NCI-H446 treated with DMSO at 0.1 percent for 48 hours (cell line): Measurements from ENCODE around the gene STUM.
"Not testable (repeated sequence)": the region's sequence is repeated elsewhere in the genome, so short reads cannot be mapped to it uniquely, and the experiment has no call there.

ENCODE experiments used
- DNase-seq: peaks from one replicate; lab custom pipeline; 2025; lab: John Stamatoyannopoulos, UW

The STUM gene

GRCh38 chr1:226581650-226582330, 33.2 kb downstream of the STUM start:
- no peak for DNase-seq

DNA sequence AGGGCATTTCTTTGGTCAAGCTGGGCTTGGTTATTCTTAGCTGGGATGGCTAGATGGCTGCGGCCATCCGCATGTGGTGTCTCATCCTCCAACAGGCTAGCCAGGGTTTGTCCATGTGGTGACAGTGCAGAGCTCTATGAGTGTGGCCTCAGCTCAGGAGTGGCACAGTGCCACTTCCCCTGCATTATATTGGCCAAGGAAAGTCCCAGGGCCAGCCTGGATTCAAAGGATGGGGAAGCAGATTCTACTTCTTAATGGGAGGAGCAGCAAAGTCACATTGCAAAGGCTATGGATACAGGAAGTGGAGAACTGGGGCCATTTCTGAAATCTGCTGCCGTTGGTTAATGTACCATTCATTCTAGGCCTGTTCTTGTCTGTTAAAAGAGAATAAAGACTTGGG, 34.4 kb downstream of the STUM start:
- no peak for DNase-seq

DNA sequence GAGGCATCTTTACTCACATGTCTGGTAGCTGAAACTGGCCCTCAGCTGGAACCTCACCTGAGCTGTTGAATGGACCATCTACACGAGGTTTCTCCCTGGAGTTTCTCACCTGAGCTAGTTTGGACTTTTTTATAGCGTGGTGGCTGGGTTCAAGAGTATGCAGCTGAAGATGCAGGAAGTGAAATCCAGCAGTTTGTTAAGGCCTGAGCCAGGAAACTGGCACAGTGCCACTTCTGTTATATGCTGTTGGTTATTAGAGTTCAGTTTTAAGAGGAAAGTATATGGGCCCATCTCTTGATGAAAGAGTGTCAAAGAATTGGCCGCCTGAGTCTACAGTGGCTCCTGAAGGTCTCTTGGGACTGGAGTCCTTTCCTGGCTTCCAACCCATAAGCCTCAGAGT, 35.6 kb downstream of the STUM start:
- DNase-seq = no peak

- no peak for DNase-seq
These were observed 37.6 kb downstream of the STUM start for GRCh38 chr1:226586116-226586515.

GRCh38 chr1:226586650-226587422, 38.3 kb downstream of the STUM start:
- DNase-seq = no peak

- no peak for DNase-seq
These were observed 39.9 kb downstream of the STUM start for GRCh38 chr1:226588484-226588883.

DNA sequence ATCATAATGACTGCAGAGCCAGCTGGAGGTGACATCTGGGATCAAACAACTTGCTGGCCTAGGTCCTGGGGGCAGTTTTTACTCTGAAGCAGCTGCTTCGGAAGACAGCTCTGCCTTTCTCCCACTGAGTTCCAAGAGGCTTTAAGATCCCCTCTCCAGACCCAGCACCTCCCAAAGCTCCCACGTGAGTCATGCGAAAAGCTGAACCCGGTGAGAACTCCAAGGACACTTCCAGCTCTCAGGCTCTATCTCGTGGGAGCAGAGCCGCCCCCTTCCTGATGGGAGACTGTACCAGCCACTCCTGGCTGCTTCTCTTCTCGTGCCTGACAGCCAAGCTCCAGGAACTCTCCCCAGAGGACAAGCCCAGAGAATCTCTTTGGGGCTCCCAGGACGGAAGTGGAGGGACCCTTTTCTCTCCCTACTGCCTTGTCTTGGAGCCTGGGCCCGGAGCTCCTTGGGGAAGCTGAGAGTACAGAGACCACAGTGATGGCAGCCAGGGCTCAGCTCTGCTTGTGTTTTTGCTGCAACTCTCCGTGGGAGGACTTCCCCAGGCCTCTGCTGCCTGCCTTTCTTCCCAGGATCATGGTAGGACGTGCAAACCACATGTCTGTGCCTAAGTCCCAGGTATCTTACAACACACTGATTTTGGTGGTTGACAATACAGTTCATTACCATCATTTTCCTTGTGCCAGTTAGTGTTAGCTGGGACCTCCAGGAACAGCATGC, 40.6 kb downstream of the STUM start:
- no peak for DNase-seq

- no peak for DNase-seq
These were observed 42.0 kb downstream of the STUM start for GRCh38 chr1:226590614-226591013.

GRCh38 chr1:226593541-226593940, 45.0 kb downstream of the STUM start:
- DNase-seq = peak; percentile 32

GRCh38 chr1:226596531-226597165, 48.1 kb downstream of the STUM start:
- DNase-seq = no peak

GRCh38 chr1:226597616-226598454, 49.3 kb downstream of the STUM start:
- no peak for DNase-seq

DNA sequence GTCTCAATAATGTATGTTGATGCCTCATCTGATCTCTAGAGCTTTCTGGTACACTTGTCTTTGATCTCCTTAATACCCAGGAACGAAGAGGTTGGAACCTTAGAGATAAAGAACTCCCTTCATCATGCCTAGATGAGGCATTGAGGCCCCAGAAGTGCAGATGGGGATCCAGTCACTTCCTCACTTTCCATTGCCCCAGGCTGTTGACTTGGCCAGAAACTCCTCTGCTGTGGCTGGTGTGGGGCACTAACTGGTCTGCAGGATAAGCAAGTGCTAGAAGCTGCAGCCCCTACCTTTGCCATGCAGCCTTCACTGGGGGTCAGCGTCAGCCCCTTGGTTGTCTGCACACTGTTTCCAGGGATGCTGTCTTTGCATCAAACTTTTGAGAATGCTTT, 49.9 kb downstream of the STUM start:
- no peak for DNase-seq

DNA sequence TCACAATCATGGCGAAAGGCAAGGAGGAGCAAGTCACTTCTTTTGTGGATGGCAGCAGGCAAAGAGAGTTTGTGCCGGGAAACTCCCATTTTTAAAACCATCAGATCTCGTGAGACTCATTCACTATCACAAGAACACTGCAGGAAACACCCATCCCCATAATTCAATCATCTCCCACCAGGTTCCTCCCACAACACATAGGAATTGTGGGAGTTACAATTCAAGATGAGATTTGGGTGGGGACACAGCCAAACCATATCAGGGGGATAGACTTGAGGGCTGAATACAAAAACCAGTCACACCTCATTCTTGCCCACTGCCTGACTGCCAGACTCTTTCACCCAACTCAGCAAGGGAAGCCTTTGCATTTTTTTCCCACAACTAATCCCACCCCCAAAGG, 50.4 kb downstream of the STUM start:
- DNase-seq = not testable (repeated sequence)

DNA sequence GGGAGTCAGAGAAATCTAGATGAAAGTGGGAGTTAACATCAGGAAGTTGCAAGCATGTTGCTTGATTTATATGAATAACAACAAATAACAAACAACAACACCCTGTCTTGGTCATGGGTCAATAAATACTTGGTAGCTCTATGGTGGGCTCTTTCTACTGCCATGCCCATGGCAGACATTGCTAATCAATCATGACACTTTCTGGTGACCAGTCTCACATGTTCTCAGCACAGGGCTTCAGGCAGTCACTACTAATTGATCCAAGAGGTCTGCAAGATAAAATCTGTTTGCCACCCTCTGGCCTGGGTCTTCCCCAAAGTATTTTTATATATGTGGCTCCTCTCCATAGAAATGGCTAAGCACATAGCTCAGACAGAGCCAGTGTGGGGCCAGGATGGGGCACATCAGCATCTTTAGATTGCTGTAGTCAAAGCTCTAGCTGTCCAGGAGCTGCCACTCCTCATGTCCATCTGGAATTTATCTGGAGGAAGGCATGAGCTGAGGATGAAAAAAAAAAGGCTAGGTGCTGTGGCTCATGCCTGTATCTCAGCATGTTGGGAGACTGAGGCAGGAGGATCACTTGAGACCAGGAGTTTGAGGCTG, 51.2 kb downstream of the STUM start:
- no peak for DNase-seq

GRCh38 chr1:226600254-226600653, 51.7 kb downstream of the STUM start:
- no peak for DNase-seq

GRCh38 chr1:226601456-226601855, 52.9 kb downstream of the STUM start:
- no peak for DNase-seq

DNA sequence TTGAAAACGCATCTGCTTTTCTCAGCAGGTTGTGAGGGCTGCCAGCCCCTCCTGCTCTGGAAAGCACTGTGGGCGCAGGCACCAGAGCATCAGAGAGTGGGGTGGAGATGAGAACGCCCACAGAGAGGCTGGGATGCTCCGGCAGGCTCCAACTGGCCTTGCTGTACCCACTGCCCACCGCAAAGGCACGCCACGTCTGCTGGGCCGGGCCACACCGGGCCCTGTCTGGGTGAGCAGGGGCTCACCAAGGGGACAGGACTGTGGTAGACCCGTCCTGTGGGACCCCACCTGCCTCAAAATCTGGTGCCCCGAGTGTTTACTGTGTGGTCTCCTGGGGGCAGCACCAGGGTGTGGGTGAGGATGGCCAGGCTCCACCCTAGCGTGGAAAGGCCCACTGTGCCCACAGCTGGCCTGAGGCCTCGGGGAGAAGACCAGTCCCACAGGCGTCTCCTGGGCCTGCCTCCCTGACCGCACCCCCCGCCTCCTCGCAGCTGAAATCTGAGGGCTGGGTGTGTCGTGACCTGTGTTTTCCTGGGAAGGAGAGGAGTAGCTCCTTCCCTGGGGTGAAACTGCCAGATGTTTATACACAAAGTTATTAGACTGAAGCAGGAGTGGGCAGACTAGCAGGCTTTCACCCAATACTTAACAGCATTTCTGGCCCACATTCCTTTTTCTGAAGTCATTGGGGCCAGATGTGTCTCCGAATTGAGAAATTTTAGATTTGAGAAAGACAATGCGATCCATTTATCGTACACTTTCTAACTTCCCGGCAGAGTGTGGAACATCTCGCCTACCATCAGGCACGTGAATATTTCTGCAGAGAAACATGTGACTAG, 53.8 kb downstream of the STUM start:
- DNase-seq = no peak

GRCh38 chr1:226603022-226603857, 54.7 kb downstream of the STUM start:
- DNase-seq = peak; percentile 80

DNA sequence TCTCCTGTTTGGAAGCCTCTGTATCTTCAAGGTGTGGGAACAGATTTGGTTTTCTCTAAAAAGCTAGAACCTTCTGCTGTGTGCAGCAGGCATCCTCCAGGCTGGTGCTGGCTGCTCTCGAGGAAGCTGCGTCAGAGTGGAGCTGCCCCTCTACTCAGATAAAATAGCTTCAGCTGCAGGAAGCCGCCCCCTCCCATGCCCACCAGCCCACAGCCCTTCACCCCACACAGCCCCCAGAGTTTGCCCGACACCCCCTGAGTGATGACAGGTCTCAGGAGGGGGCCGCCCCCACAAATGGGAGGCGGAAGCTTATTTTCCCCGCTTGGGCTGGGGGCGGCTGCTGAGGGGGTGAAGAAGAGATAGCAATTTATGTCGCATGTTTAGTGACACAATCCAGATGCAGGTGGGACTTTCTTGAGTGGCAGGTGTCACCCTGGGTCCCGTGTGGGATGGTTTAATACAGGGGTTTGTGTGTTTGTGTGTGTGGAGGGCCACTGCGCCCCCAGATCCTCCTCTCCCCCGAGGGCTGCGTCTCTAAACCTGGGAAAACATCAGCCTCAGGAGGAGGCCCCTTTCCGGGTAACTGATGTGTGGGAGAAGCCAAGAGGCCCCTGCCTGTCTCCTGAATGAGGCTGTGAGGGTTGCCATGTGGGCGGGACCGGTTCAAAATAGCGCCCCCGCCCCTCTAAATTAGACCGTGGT, 55.4 kb downstream of the STUM start:
- DNase-seq = no peak
